IPS-18c (cell line): ENCODE measurements around the gene NR2E3.
"Not testable (repeated sequence)": the region's sequence is repeated elsewhere in the genome, so short reads cannot be mapped to it uniquely, and the experiment has no call there.

Experiments used
- H3K4me3 ChIP-seq: 2 replicates; pipeline ENCODE4 v1.7.0; 2013; ENCODE audit warnings: low read depth, mild to moderate bottlenecking, low read length, moderate library complexity; ENCODE audit not compliant: insufficient read depth
- H3K9me3 ChIP-seq: one replicate; pipeline ENCODE4 v1.6.1; 2013; ENCODE audit warnings: mild to moderate bottlenecking, low read length, moderate library complexity; ENCODE audit not compliant: control insufficient read depth, insufficient read depth

The NR2E3 gene

DNA sequence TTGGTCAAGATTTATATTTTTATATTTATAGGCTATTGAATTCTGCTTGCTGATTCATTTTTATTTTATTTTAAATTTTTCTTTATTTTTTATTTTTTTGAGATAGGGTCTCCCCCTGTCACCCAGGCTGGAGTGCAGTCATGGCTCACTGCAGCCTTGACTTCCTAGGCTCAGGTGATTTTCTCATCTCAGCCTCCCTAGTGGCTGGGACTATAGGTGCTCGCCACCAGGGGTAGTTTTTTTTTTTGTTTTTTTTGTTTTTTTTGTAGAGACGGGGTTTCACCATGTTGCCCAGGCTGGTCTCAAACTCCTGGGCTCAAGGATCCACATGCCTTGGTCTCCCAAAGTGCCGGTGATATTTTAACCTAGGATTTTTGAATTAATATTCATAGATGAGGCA is 31.2 kb downstream of the NR2E3 start:
- Histone ChIP-seq H3K4me3 (no peak overlapping the region), H3K9me3 (no peaks in the 10 kb centered on the region)

DNA sequence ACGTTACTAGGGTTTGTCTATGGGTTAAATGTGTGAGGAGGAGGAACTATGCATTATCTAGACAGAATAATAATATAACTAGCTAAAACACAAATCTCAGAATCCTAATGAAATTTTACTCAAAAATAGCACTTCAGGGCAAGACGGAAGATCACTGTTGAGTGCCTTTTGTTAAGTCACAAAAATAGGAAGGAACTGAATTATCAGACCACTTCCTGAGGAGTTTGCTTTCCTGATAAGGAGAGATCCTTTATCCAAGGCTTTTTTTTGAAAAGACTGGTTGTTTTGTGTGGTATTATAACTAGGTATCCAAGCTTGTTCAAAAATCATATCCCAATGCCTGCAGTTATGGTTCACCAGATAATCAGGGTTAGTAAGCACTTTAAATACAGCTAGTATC is 34.6 kb downstream of the NR2E3 start:
- no peaks in the 10 kb centered on the region for H3K9me3 ChIP-seq
- no peak overlapping the region for H3K4me3 ChIP-seq

DNA sequence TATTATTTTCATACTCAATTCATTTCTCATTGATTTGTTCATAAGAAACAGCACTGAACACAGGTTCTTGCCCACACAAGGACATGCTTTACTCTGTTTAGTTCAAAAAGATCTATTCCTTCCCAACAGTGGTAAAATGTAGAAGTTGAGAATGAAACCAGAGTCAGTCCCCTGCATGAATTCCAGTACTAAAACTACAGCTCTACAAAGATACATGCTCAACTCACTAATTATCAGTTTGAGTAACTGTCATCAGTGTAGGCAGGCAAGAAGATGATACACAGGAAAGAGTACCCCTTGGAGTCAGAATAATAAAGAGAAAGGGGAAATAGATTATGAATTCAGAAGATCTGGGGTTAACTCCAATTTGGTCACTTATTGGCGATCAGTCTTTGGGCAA is 43.2 kb downstream of the NR2E3 start:
- Histone ChIP-seq H3K9me3 (no peaks in the 10 kb centered on the region), H3K4me3 (no peak overlapping the region)

DNA sequence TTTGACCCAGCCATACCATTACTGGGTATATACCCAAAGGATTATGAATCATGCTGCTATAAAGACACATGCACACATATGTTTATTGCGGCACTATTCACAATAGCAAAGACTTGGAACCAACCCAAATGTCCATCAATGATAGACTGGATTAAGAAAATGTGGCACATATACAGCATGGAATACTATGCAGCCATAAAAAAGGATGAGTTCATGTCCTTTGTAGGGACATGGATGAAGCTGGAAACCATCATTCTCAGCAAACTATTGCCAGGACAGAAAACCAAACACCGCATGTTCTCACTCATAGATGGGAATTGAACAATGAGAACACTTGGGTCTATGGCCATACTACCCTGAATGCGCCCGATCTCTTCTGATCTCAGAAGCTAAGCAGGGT is 47.9 kb downstream of the NR2E3 start:
- not testable (repeated sequence) for H3K4me3 ChIP-seq

More for the DNA sequence above, 47.9 kb downstream of the NR2E3 start:
- not testable (repeated sequence) for H3K9me3 ChIP-seq
